GM18499 (cell line): ENCODE data around the gene C20orf144.
"Not testable (repeated sequence)": the region's sequence is repeated elsewhere in the genome, so short reads cannot be mapped to it uniquely, and the experiment has no call there.

Experiments used
- ATAC-seq: cut with Tn5 transposase; IDR thresholded peaks from one replicate; pipeline ENCODE4 v1.9.1; 2021; ENCODE audit warnings: moderate number of reproducible peaks; ENCODE audit not compliant: insufficient read depth, unreplicated experiment

The C20orf144 gene

GRCh38 chr20:33662172-33662571 is at the start of gene C20orf144:
Gene C20orf144 (plus strand): TSS chr20:33662327. CDS start chr20:33662346, 19 bp downstream.
- no peak for ATAC-seq

- ATAC-seq, result no peak
Observed at GRCh38 chr20:33621717-33622400, 40.3 kb upstream of the C20orf144 start.

GRCh38 chr20:33622705-33623365 is 39.3 kb upstream of the C20orf144 start:
- no peak for ATAC-seq

- no peak for ATAC-seq
Observed at GRCh38 chr20:33624399-33624798, 37.7 kb upstream of the C20orf144 start.

- no peak for ATAC-seq
Observed at GRCh38 chr20:33626190-33626589, 35.9 kb upstream of the C20orf144 start.

- ATAC-seq, result no peak
Observed at GRCh38 chr20:33627577-33628216, 34.4 kb upstream of the C20orf144 start.

GRCh38 chr20:33629533-33629932 is 32.6 kb upstream of the C20orf144 start:
- ATAC-seq, result no peak

- ATAC-seq, result no peak
Observed at GRCh38 chr20:33629979-33630378, 32.1 kb upstream of the C20orf144 start.

- no peak for ATAC-seq
Observed at GRCh38 chr20:33630507-33630906, 31.6 kb upstream of the C20orf144 start.

GRCh38 chr20:33631910-33632309 is 30.2 kb upstream of the C20orf144 start:
- not testable (repeated sequence) for ATAC-seq

GRCh38 chr20:33635341-33635740 is 26.8 kb upstream of the C20orf144 start:
- no peak for ATAC-seq

- no peak for ATAC-seq
Observed at GRCh38 chr20:33636776-33637175, 25.4 kb upstream of the C20orf144 start.

GRCh38 chr20:33640287-33640686 is 21.8 kb upstream of the C20orf144 start:
- ATAC-seq, result no peak

GRCh38 chr20:33644313-33645071 is 17.6 kb upstream of the C20orf144 start:
- ATAC-seq, result no peak

GRCh38 chr20:33645072-33645358 is 17.1 kb upstream of the C20orf144 start:
- ATAC-seq, result no peak

GRCh38 chr20:33645396-33645795 is 16.7 kb upstream of the C20orf144 start:
- no peak for ATAC-seq

GRCh38 chr20:33646191-33646590 is 15.9 kb upstream of the C20orf144 start:
- ATAC-seq, result no peak

GRCh38 chr20:33646959-33647602 is 15.0 kb upstream of the C20orf144 start:
- not testable (repeated sequence) for ATAC-seq

GRCh38 chr20:33647603-33648395 is 14.3 kb upstream of the C20orf144 start:
- no peak for ATAC-seq
